ENCODE measurements around the gene GOLGA5. TPM values are rescaled to one million over a fixed set of nuclear protein-coding genes. Genes with fewer than 3 reads are reported as not detected.
"Not testable (repeated sequence)": the region's sequence is repeated elsewhere in the genome, so short reads cannot be mapped to it uniquely, and the experiment has no call there.

GOLGA5 gene
- total RNA-seq, 1 donor from 2014 or later = 29.7 TPM

- H3K4me1 Mint-ChIP-seq (ENCODE audit: low read depth) = peaks cover 26% of the 10 kb centered on the region
- no peak overlapping the region for H3K4me3 Mint-ChIP-seq (ENCODE audit: low read depth)
- no peak for TF ChIP-seq CTCF (IDR thresholded peaks at IDR 0.05; ENCODE audit: unreplicated experiment)
- no peaks in the 10 kb centered on the region for H3K9me3 Mint-ChIP-seq (ENCODE audit: low read depth)
- no peaks in the 10 kb centered on the region for H3K27me3 Mint-ChIP-seq
- H3K27ac Mint-ChIP-seq = peak overlapping the region; percentile 95
- H3K36me3 Mint-ChIP-seq (ENCODE audit: insufficient read depth) = peaks cover 19% of the 10 kb centered on the region
- no peak for DNase-seq (ENCODE audit: low spot score, unreplicated experiment)
Measured at GRCh38 chr14:92819011-92819597, 25.0 kb downstream of the GOLGA5 start.

- Mint-ChIP-seq H3K36me3 (ENCODE audit: insufficient read depth) (peaks cover 22% of the 10 kb centered on the region), H3K4me3 (ENCODE audit: low read depth) (peak overlapping the region; percentile 34), H3K4me1 (ENCODE audit: low read depth) (peaks cover 26% of the 10 kb centered on the region), H3K27ac (peak overlapping the region; percentile 95)
- TF ChIP-seq CTCF (IDR thresholded peaks at IDR 0.05; ENCODE audit: unreplicated experiment) = peak; percentile 32
- not testable (repeated sequence) for DNase-seq (ENCODE audit: low spot score, unreplicated experiment); H3K27me3 Mint-ChIP-seq; H3K9me3 Mint-ChIP-seq (ENCODE audit: low read depth)
Measured at GRCh38 chr14:92819680-92820535, 25.8 kb downstream of the GOLGA5 start.

- not testable (repeated sequence) for DNase-seq (ENCODE audit: low spot score, unreplicated experiment); H3K4me3 Mint-ChIP-seq (ENCODE audit: low read depth); H3K27me3 Mint-ChIP-seq; H3K9me3 Mint-ChIP-seq (ENCODE audit: low read depth)
- peaks cover 26% of the 10 kb centered on the region for H3K4me1 Mint-ChIP-seq (ENCODE audit: low read depth)
- peak overlapping the region; percentile 95 for H3K27ac Mint-ChIP-seq
- H3K36me3 Mint-ChIP-seq (ENCODE audit: insufficient read depth) = peaks cover 18% of the 10 kb centered on the region
Measured at GRCh38 chr14:92820536-92820840, 26.4 kb downstream of the GOLGA5 start.

GRCh38 chr14:92830902-92831301, 36.8 kb downstream of the GOLGA5 start:
- Mint-ChIP-seq H3K9me3 (ENCODE audit: low read depth) (no peaks in the 10 kb centered on the region), H3K4me3 (ENCODE audit: low read depth) (no peak overlapping the region), H3K27me3 (no peaks in the 10 kb centered on the region), H3K27ac (no peak overlapping the region), H3K4me1 (ENCODE audit: low read depth) (peaks cover 2% of the 10 kb centered on the region), H3K36me3 (ENCODE audit: insufficient read depth) (peaks cover 28% of the 10 kb centered on the region)
- DNase-seq (ENCODE audit: low spot score, unreplicated experiment) = no peak
- TF ChIP-seq CTCF (IDR thresholded peaks at IDR 0.05; ENCODE audit: unreplicated experiment) = no peak

GRCh38 chr14:92832137-92832700, 38.1 kb downstream of the GOLGA5 start:
- peaks cover 29% of the 10 kb centered on the region for H3K36me3 Mint-ChIP-seq (ENCODE audit: insufficient read depth)
- no peaks in the 10 kb centered on the region for H3K27me3 Mint-ChIP-seq
- H3K9me3 Mint-ChIP-seq (ENCODE audit: low read depth) = no peaks in the 10 kb centered on the region
- peaks cover 2% of the 10 kb centered on the region for H3K4me1 Mint-ChIP-seq (ENCODE audit: low read depth)
- no peak overlapping the region for H3K4me3 Mint-ChIP-seq (ENCODE audit: low read depth)
- DNase-seq (ENCODE audit: low spot score, unreplicated experiment) = no peak
- no peak for TF ChIP-seq CTCF (IDR thresholded peaks at IDR 0.05; ENCODE audit: unreplicated experiment)
- peak overlapping the region; percentile 0 for H3K27ac Mint-ChIP-seq

Data from progenitor cell of endocrine pancreas (in vitro differentiated cells).